ENCODE data around the gene ABHD17C.

GRCh38 chr15:80742081-80742480 is 47.0 kb downstream of the ABHD17C start:
- TF ChIP-seq CTCF (IDR thresholded peaks at IDR 0.05; ENCODE audit: insufficient read depth, low read length): no peak
- TF ChIP-seq REST (IDR thresholded peaks at IDR 0.05; ENCODE audit: insufficient replicate concordance, low read depth): no peak
- no peak for TF ChIP-seq POLR2AphosphoS5 (IDR thresholded peaks at IDR 0.05; ENCODE audit: low read depth)
- TF ChIP-seq GABPA (IDR thresholded peaks at IDR 0.05; ENCODE audit: low read depth): no peak
- no peak for TF ChIP-seq SPI1 (IDR thresholded peaks at IDR 0.05; ENCODE audit: borderline replicate concordance, low read depth)
